DMS 273 treated with DMSO at 0.1 percent for 48 hours (cell line): ENCODE results near the gene CDK19.
"Not testable (repeated sequence)": the region's sequence is repeated elsewhere in the genome, so short reads cannot be mapped to it uniquely, and the experiment has no call there.

Experiments
- DNase-seq: peaks from one replicate; lab custom pipeline; 2025; lab: John Stamatoyannopoulos, UW

CDK19 gene

DNA sequence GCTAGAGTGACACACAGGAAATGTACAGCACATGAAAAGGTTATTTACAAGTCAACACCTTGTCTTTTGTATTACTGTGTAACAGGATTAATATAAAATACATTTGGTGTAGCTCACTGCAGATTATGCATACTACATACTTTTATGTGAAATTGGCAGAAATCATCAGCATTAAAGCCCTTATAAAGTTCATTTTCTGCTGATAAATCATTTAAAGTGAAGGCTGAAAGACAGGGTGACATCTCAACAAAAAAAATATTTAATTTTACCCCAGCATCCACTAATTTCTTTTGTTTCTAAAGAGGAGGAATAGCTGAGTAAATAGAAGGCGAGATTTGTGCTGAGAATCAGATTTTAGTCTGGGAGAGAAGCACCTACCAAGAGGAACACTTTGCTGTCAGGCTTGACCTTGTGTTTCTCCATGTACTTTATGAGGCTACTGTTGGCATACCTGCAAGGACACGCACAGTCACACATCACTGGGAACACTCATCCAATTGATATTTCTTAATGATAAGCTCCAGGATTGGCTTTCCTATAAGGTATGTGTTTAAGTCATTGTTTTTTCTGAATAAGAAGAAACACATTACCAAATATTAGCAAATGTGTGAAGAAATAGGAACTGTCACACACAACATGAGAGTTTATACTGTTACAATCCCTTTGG, 192.2 kb downstream of the CDK19 start:
- DNase-seq, result no peak

DNA sequence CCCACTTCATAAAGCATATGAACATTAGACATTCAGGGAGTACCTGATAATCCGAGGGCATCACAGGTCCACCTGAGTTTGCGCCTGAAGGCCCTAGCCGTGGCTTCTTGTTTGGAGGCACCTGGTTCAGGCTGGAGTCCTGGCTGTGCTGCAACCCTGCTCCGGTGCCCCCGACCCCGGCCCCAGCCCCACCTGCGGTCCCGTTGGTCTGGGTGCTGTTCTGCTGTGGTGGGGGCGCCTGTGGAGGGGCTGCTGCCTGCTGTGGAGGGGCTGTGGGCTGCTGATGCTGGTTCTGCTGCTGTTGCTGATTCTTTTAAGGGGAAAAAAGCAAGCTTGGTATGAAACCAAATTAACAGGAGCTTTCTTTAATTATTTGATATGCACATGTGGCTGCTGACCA, 194.2 kb downstream of the CDK19 start:
- DNase-seq, result no peak

DNA sequence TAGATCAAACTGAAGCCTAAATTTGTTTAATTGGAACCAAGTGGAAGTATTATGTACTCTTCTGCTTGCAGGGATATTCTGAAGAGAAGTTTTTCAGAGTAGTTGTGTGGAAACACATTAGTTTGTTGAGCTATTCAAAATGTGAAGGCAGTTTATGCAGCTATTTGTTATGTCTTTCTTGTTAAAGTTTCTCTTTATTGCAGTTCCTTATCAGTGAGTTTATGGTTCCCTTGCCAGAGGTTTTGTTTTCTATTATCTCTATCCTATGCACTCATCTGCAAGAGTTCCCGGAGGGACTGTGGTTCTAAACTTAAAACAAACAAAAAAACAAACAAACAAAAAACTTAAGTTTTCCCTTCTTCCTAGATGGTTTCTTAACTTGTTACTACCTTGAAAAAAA, 195.2 kb downstream of the CDK19 start:
- no peak for DNase-seq

DNA sequence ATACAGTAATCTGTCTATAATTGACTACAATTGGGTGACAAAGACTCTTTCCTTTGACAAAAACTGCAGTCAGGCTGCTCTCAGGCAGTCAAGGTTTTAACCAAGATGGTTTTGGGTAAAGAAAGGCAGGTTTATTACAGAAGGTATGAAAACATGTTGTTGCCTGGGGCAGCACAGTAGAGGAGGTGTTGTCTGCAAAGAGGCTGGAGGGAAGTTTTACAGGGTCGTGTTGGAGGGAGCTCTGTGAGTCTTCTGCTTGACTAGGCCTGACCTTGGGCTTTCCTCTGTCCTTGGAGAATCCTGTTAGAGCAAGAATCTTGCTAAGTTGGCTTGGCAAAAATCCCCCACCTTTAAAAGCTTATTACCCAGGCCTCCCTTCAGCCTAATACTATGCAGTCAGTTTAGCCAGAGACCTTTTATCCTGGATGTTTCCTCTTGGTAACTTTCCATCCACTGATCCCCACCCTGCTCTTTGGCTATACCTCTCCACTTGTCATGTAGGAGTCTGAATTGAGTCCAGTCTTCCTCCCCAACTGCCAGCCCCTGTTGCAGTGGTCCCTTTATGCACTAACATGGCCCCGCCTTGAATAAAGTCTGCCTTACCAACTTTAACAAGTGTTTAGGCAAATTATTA, 195.9 kb downstream of the CDK19 start:
- no peak for DNase-seq

DNA sequence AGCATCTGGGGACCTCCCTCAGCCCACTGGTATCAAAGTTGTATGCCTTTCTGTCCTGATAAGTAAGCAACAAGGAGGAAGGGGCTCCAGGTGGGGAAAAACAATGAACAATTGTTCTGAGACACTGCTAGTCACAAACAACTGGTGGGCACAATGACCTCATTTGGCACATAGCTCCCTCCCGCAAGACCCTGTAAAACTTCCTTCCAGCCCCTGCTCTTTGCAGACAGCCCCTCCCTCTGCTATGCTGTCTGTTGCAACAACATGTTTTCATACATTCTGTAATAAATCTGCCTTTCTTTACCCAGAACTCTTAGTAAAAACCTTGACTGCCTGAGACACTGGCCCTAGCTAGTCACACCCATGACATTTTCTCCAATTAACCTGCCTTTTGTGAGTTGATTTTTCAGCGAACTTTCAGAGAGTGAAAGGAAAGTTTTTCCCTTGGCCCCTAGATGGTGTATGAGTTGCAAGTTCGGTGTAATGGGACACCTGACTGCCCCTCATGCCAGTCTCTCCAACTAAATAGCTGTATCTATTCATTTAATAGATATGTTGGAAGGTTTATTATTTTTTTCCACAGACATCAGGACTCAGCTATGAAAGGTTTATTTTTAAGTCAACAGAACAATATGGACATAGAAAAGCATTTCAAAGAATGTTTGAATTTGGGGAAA, 196.5 kb downstream of the CDK19 start:
- DNase-seq, result no peak

DNA sequence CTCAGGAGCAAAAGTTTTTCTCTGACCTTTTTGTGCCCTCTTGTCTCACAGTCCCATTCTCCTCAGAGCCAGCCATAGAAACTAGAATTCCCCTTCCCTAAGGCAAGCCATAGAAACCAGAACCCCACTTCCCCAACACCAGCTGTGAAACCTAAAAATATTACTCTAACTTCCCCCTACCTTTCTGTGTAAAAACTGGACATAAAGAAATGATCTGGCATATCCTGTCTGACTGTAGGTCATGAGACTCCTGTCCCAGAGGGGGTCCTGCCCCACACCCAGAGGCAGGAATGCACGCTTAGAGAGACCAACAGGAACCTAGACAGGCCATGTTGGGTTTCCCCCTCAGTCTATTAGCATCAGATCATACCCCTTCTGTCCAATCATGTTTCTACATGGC, 198.2 kb downstream of the CDK19 start:
- DNase-seq, result no peak

DNA sequence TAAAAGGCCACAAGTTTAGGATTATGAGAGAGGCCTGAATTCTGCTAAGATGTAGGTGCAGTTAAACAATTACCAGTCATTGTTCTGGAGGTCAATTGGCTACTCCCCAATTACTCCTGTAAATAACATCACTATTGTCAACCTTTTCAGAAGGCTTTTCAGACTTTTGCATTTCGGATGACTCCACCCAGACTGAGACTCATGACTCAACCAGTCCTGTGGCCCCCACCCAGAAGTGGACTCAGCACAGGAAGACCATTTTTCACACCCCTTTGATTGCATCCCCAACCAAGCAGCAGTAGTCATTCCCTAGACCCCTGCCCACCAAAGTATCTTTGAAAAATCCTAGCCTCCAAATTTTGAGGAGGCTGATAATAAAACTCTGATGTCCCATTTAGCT, 199.5 kb downstream of the CDK19 start:
- no peak for DNase-seq

DNA sequence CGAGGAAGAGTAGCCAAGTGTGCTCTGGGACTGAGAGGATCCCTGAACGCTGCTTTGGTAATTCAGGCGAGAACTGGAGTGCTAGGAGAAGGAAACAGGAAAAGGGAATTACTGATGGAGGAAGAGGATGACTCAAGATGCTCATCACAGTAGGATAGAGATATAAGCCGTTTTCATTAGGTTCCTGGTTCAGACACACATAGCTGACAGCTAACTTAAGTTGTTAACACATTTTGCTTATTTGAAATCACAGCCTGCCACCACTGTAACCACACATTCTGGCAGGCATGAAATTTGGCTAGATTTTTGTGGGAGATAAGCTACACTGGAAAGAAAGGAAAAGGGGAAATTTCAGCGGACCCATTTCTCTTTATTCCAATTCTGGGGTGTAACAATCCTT, 200.7 kb downstream of the CDK19 start:
- DNase-seq, result no peak

DNA sequence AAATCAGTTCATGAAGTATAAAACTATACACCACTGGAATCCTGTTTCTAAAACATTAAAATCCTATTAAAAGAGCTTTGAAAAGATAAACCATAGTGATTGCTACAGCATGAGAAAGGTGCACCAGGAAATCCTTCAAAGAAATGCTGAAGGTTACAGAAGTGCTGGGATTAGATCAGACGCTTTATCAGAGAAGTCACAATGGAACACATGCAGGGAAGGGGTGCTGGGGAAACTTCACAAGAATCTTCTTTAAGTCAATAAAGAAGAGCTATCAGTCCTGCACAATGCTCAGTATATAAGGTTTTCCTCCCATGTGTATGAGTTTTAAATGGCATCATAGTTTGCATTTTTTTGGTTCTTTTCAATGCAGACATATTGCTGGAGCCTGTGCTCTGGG, 201.2 kb downstream of the CDK19 start:
- DNase-seq, result no peak

DNA sequence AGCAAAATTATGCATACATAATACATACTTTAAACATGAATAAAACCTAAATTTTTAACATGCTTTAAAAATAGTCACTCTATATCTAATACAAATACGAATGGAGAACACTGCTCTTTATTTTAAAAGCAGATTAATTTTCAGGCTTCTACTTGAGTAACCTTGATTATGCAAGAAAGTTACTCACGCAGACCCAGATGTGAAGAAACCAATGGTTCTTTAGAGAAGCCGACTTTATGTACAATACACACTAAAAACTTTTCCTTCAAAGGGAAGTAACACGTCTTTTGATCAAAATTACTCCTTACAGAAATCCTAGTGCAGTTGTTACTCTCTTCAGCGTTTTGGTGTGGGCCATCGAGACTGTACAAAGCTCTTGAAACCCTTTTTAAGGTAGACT, 201.9 kb downstream of the CDK19 start:
- no peak for DNase-seq

DNA sequence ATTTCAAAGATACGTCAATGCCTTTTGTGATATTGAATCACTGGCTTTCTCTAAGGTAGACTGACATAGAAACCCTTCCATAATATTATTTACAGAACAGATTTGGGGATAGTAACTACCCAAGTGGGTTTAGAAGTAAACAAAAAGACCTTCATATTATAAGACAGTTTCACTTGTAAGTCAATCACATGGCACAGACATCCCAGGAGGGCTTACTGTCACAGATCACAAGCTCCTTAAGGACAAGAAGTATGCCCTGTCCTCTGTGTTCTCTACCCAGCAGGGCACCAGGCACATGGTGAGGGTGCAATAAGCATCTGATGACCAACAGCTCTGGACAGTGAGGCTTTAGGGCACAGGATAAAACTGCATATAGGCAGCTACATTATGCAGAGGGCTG, 203.0 kb downstream of the CDK19 start:
- DNase-seq, result no peak

DNA sequence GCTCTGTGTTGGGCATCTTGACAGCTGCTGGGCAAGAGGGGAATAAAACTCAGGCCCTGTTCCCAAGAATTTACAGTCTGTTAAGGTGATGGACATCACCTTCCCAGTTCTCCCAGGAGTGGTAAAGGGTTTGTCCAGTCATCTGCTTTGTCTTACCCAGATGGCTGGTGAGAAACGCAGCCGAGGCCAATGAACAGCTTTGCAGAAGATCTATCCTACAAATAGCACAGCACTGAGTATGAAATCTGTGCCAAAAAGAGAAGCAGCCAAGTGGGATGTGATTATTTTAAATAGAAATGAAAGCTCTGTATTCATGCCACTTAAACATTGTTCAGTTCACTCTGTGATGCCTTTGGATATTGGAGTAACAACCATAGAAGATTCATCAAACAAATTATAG, 206.2 kb downstream of the CDK19 start:
- no peak for DNase-seq

DNA sequence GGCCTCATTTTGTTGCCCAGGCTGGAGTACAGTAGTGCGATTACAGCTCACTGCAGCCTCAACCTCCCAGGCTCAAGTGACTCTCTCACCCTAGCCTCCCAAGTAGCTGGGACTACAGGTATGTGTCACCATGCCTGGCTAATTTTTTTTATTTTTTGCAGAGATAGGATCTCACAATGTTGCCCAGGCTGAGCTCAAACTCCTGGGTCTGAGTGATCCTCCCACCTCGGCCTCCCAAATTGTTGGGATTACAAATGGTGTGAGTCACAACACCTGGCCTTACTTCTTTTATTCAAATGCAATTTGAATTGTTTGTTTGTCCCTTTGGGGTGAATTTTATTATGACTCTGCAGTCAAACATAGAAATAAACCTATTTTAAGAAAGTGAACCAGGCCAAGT, 207.1 kb downstream of the CDK19 start:
- no peak for DNase-seq

DNA sequence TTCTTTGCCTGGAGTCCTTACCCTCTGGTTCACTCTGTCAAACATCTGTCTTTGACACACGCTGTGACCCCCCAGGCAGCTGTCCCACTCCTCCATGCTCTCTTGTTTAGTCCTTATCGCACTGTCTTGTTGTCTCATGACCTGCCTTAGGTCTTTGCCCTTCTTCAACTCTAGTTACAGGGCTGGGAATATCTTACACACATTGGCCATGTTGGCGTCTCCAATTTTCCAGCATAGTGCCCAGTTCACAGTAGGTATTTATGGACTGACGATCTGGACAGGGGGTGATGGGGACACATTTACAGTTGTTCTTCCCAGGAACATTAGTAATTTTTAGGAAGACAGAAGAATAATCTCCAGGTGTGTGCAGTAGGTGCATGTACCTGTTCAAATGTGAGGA, 209.1 kb downstream of the CDK19 start:
- no peak for DNase-seq

DNA sequence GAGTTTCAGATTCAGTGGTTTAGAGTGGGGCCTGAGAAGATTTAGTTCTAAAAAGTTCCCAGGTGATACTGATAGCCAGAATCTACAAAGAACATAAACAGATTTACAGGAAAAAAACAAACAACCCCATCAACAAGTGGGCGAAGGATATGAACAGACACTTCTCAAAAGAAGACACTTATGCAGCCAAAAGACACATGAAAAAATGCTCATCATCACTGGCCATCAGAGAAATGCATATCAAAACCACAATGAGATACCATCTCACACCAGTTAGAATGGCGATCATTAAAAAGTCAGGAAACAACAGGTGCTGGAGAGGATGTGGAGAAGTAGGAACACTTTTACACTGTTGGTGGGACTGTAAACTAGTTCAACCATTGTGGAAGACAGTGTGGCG, 214.6 kb downstream of the CDK19 start:
- not testable (repeated sequence) for DNase-seq

DNA sequence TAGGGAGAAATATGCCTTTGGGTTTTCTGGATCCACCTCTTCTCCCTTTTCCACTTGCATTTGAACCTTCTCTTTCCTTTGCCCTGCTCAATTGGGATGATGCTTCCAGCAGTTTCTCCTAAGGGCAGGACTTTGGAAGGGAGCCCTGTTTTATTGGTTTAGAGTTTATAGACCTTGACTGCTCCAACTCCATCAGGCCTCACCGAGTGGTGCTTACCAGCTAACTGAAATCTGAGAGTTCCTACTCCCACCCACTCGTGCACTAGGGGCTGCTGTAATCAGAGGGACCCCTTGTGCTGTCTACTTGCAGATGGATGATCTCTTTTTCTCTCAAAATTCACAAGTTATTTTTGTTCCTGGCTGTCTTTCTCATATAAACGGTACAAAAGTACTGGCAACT, 217.5 kb downstream of the CDK19 start:
- DNase-seq, result no peak

DNA sequence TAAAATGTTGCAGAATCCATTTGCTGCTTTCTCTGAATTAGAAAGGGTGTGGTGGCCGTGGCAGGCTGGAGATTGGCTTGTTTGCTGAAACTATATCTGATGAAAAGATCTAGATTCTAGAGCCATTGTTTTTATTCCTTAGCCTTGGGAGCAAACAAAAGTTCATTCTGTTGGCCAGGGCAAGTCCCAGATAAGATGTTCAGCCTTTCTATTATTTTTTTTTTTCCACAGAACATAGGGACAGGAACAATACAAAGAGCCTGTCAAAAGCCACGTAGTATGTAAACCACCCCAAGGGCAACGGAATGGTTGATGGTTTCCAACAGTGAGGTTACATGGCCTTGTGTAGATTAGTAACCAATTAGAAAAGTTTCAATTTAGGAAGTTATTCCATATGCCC, 218.9 kb downstream of the CDK19 start:
- DNase-seq, result no peak

DNA sequence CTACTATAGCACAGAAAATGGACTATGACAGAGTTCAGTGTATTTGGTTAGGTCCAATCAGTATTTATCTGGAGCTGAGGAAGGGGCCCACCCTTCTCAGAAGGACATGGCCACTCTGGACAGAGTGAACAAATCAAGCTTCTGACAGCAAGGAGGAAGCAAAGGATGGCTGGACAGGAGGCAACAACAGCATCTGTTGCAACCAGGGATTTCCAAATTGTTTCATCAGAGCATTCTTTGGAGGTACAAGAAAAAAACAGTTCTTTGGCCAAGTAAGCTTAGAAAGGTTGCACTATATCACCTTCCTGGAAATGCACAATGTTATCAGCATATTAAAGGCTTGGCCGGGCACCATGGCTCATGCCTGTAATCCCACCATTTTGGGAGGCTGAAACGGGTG, 220.2 kb downstream of the CDK19 start:
- DNase-seq, result no peak

DNA sequence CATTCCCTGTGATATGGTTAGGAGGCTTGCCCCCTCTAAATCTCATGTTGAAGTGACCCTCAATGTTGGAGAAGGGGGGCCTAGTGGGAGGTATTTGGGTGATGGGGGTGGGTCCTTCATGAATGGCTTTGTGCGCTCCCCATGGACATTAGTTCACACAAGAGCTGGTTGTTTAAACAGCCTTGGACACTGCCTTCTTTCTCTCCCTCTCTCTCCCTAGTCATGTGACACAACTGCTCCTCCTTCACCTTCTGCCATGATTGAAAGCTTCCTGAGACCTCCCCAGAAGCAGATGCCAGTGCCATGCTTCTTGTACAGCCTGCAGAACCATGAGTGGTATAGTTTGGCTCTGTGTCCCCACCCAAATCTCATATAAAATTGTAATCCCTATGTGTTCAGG, 221.6 kb downstream of the CDK19 start:
- no peak for DNase-seq

DNA sequence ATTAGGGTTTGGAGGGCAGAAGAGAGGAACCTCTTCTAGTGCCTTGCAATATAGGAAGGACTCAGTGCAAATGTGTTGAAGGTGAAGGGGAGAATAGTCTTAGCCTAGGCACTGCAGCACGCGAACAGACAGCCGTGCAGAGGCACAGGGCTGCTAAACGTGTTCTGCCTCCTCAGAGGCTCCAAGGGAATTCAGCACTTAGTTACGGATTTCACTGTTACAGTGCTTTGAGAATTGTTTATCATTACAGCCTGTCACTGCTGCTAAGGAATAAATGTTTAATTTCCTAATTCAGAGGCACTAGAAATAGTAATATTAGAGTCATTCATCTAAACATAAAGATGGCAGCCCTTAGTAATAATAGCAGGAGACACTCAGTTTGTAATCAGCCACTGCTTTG, 222.5 kb downstream of the CDK19 start:
- no peak for DNase-seq

DNA sequence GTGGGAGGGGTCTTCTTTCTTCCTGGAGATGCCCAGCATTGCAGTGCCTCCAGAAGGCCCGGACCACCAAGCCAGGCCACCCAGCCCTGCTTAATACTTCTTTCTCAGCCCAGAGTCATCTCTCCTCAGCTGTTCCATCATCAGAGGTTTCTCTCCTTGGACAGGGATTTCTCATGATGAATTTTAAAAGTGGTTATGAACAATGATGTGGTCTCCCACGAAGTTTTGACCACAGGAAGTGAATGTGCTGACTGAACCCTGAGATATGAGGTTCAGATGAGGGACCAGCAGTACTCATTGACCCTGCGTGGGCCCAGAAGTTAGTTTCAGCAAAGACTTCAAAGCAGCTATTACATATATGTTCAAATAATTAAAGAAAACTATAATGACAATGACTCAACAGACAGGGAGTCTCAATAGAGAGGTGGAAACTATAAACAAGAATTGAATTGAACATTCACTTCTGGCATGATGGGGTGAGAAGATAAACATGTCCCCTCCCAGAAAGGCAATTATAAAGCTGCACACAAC, 224.4 kb downstream of the CDK19 start:
- DNase-seq, result no peak

DNA sequence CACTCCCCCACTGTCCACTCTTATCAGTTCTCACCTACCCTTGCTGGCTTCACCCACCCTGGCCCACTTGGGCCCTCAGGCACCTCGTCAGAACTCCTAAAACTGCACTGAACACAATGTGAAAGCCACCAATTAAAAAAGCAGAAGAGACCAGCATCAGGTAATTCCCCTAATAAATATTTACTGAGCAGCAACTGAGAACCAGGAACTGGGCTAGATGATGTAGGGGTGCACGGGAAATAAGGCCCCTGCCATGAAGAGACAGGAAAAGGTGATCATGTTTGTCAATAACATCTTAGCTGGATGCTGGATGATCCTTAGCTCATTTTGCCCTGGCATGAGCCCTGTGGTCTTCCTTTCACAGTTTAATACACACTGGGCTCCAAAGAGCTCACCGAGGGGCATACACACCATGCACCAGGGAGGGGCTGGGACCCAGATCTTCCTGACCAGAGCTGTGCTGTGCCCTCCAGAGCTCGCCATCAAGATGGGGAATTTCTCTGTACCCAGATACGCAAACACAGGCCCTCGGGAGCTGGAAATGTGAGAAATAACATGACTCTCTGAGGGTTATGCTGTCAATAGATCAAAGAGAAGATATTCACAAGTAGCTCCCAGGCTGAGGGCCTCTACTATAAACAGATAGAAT, 225.3 kb downstream of the CDK19 start:
- no peak for DNase-seq

DNA sequence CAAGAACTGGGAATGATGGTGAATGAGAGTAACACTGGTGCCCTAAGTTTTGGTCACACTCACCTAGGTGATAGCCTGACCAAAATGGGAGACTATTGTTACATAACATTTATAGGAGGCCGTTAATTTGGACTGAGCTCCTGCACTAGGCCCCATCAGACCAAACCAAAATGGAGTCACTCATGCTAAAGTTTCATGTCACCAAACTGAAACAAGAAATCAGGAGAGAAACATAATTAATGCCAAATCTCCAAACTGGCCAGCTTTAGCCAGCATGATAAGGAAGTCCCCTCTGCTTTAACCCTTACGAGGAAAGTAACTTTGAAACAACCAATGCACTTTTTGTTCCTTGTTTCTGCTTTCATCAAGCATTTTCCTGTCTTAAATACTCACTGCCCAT, 227.9 kb downstream of the CDK19 start:
- no peak for DNase-seq
